ENCODE measurements around the gene LUC7L2.

GRCh38 chr7:139374246-139374645 lies 14.6 kb downstream of the LUC7L2 start:
- no peak for TF ChIP-seq ZBTB7A (IDR thresholded peaks at IDR 0.05; ENCODE audit: borderline replicate concordance, control insufficient read depth, low read depth, low read length)
- no peak for TF ChIP-seq ZNF561 (CRISPR knock-in tag; conservative IDR thresholded peaks at IDR 0.05)
- TF ChIP-seq, protein P1, sequence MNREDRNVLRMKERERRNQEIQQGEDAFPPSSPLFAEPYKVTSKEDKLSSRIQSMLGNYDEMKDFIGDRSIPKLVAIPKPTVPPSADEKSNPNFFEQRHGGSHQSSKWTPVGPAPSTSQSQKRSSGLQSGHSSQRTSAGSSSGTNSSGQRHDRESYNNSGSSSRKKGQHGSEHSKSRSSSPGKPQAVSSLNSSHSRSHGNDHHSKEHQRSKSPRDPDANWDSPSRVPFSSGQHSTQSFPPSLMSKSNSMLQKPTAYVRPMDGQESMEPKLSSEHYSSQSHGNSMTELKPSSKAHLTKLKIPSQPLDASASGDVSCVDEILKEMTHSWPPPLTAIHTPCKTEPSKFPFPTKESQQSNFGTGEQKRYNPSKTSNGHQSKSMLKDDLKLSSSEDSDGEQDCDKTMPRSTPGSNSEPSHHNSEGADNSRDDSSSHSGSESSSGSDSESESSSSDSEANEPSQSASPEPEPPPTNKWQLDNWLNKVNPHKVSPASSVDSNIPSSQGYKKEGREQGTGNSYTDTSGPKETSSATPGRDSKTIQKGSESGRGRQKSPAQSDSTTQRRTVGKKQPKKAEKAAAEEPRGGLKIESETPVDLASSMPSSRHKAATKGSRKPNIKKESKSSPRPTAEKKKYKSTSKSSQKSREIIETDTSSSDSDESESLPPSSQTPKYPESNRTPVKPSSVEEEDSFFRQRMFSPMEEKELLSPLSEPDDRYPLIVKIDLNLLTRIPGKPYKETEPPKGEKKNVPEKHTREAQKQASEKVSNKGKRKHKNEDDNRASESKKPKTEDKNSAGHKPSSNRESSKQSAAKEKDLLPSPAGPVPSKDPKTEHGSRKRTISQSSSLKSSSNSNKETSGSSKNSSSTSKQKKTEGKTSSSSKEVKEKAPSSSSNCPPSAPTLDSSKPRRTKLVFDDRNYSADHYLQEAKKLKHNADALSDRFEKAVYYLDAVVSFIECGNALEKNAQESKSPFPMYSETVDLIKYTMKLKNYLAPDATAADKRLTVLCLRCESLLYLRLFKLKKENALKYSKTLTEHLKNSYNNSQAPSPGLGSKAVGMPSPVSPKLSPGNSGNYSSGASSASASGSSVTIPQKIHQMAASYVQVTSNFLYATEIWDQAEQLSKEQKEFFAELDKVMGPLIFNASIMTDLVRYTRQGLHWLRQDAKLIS (CRISPR knock-in tag; IDR thresholded peaks at IDR 0.05), result no peak
- TF ChIP-seq RCOR1 (IDR thresholded peaks at IDR 0.05; ENCODE audit: borderline replicate concordance in 1 of 2, low read depth in 2 of 2, low read length in 2 of 2), result no peak
- no peak for TF ChIP-seq ATF1 (CRISPR knock-in tag; IDR thresholded peaks at IDR 0.05)
- TF ChIP-seq ATF1 (tag; IDR thresholded peaks at IDR 0.05), result no peak
- no peak for TF ChIP-seq POLR2A (conservative IDR thresholded peaks at IDR 0.05)
- TF ChIP-seq CLOCK (CRISPR knock-in tag; IDR thresholded peaks at IDR 0.05; ENCODE audit: borderline replicate concordance), result no peak
- no peak for TF ChIP-seq ZNF778 (CRISPR knock-in tag; IDR thresholded peaks at IDR 0.05)
- TF ChIP-seq GABPA (tag; conservative IDR thresholded peaks at IDR 0.05; ENCODE audit: low read depth), result no peak
- TF ChIP-seq, protein P2, sequence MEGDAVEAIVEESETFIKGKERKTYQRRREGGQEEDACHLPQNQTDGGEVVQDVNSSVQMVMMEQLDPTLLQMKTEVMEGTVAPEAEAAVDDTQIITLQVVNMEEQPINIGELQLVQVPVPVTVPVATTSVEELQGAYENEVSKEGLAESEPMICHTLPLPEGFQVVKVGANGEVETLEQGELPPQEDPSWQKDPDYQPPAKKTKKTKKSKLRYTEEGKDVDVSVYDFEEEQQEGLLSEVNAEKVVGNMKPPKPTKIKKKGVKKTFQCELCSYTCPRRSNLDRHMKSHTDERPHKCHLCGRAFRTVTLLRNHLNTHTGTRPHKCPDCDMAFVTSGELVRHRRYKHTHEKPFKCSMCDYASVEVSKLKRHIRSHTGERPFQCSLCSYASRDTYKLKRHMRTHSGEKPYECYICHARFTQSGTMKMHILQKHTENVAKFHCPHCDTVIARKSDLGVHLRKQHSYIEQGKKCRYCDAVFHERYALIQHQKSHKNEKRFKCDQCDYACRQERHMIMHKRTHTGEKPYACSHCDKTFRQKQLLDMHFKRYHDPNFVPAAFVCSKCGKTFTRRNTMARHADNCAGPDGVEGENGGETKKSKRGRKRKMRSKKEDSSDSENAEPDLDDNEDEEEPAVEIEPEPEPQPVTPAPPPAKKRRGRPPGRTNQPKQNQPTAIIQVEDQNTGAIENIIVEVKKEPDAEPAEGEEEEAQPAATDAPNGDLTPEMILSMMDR (IDR thresholded peaks at IDR 0.05 in 2 of 3, conservative IDR thresholded peaks at IDR 0.05 in 1 of 3; ENCODE audit: insufficient read depth in 2 of 3, low read depth in 1 of 3, low read length in 3 of 3), result no peak
